ENCODE measurements around the gene KMT2A.

DNA sequence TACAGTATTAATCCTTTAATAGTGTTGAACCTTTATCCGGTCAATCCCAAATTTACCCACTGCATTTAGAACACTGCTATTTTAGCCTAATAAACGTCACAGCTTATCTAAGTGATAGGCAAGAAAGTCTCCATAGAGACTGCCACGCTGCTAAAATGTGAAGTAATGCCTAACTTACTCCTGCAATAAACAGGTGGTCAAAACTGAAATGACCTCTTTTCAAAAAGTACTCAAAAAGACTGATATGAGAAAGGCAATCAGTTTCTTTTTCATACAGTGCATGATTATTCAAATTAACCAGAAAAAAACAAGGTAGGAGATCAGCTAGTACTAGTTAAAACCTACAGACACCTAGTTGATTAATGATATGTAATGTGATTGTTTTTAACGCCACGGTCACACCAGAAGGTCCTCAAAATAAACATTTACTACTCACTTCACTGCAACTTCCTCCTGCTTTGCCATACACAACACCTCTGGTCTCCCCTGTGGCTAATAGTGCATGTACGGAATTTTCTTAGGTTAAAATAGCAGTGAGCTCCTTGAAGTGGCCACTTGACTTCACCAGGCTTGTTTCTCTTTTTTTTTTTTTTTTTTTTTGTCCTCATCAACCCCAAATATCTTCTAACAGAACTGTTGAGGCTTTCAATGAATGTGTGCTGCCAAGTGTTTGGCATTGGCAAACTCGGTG, 26.1 kb upstream of the KMT2A start:
- TF ChIP-seq, protein P1, sequence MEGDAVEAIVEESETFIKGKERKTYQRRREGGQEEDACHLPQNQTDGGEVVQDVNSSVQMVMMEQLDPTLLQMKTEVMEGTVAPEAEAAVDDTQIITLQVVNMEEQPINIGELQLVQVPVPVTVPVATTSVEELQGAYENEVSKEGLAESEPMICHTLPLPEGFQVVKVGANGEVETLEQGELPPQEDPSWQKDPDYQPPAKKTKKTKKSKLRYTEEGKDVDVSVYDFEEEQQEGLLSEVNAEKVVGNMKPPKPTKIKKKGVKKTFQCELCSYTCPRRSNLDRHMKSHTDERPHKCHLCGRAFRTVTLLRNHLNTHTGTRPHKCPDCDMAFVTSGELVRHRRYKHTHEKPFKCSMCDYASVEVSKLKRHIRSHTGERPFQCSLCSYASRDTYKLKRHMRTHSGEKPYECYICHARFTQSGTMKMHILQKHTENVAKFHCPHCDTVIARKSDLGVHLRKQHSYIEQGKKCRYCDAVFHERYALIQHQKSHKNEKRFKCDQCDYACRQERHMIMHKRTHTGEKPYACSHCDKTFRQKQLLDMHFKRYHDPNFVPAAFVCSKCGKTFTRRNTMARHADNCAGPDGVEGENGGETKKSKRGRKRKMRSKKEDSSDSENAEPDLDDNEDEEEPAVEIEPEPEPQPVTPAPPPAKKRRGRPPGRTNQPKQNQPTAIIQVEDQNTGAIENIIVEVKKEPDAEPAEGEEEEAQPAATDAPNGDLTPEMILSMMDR (IDR thresholded peaks at IDR 0.05; ENCODE audit: poor library complexity, severe bottlenecking), result no peak
- TF ChIP-seq MXI1 (conservative IDR thresholded peaks at IDR 0.05; ENCODE audit: poor library complexity, severe bottlenecking) (no peak), EP300 (conservative IDR thresholded peaks at IDR 0.05; ENCODE audit: poor library complexity, severe bottlenecking) (no peak), EZH2 (IDR thresholded peaks at IDR 0.05; ENCODE audit: borderline replicate concordance, insufficient read depth, low read length, poor library complexity, severe bottlenecking) (no peak)

Measured in neural cell (in vitro differentiated cells).